HG02943 (cell line): ENCODE measurements around the gene DOCK3.
"Not testable (repeated sequence)": the region's sequence is repeated elsewhere in the genome, so short reads cannot be mapped to it uniquely, and the experiment has no call there.

Experiments
- ATAC-seq: cut with Tn5 transposase; IDR thresholded peaks from one replicate; pipeline ENCODE4 v1.9.1; 2021; ENCODE audit warnings: mild to moderate bottlenecking, low read depth, moderate library complexity; ENCODE audit not compliant: unreplicated experiment

DOCK3 gene

DNA sequence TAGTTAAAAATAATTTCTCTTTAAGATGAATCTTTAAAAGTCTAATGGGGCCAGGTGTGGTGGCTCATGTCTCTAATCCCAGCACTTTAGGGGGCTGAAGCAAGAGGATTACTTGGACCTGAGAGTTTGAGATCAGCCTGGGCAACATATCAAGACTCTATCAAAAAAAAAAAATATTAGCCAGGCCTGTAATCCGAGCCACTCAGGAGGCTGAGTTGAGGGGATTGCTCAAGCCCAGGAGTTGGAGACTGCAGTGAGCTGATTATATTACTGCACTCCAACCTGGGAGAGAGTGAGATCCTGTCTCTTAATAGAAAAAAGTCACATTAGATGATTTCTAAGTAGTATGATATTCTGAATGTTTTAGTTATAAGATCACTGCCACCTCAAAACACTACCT is 388.3 kb downstream of the DOCK3 start:
- no peak for ATAC-seq

GRCh38 chr3:51075221-51075775 is 400.6 kb downstream of the DOCK3 start:
- no peak for ATAC-seq

DNA sequence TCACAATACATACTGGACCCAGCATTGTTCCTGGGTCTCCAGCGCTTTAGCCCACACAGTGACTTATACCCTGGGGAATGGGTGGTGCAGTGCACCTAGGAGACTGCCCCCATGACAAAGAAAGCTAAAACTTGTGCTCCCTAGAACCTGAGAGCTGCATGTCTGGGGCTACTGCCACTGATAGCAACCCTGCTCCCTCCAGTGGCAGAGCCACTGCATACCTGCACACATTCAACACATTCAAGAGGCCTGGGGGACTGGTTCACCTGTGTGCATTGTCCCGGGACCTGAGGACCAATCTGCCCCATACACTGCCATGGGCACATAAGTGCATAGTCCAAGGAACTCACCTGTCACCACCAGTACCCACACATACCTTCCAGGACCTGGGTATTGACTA is 407.6 kb downstream of the DOCK3 start:
- ATAC-seq, result no peak

DNA sequence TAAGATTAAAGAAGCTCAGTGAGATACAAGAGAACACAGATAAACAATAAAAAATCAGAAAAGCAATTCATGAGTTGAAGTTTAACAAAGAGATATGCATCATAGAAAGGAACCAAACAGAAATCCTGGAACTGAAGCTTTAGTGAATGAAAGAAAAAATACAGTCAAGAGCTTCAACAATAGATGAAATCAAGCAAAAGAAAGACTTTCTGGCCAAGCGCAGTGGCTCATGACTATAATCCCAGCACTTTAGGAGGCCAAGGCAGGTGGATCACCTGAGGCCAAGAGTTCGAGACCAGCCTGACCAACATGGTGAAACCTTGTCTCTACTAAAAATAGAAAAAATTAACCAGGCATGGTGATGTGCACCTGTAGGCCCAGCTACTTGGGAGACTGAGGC is 408.8 kb downstream of the DOCK3 start:
- ATAC-seq, result no peak

- ATAC-seq, result not testable (repeated sequence)
Observed at GRCh38 chr3:51092141-51092540, 417.4 kb downstream of the DOCK3 start.

GRCh38 chr3:51094838-51095237 is 420.1 kb downstream of the DOCK3 start:
- not testable (repeated sequence) for ATAC-seq

DNA sequence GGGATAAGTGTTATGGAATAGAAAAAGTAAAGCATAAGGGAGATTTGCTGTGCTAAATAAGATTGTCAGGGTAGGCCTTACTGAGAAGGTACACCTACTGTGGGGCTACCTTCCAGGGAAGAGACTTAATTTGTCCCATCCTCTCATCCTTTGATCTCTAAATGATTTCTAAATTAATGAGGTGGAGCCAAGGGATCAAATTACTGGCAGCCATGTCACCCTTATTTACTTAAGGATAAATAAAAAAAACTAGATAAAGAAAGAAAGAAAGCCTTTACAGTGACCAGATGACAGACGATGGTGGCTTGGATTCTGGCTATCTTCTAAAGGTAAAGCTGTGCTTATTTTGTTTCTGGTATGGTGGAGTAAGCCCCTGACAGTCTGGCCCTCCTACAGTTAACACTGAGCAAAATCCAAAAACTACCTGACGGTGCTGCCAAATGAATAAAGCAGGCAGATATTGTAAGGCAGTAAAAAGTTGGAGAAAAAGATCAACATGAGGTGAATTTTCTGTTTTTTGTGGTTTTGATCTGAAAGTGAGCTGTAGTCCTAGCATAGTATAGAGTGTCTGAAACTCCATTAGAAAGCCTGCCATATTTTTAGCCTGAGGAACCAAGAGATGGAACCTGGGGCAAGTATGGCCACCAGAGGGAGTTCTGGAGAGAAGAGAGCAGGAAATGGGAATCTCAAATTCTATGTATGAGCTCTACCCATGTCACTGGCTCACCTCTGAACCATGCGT is 425.2 kb downstream of the DOCK3 start:
- no peak for ATAC-seq

DNA sequence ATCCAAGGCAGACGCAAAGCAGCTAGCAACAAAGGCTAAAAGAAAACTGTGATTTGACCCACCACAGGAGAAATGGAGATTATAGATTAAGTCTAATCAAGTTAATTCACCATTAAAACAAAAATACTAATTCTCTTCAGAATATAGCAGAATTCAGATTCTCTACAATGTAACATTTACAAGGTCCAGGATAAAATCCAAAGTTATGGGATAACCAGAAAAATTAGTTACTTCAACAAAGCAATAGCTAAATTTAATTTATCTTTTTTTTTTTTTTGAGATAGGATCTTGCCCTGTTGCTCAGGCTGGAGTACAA is 425.8 kb downstream of the DOCK3 start:
- no peak for ATAC-seq

- no peak for ATAC-seq
Observed at GRCh38 chr3:51102396-51102795, 427.7 kb downstream of the DOCK3 start.

DNA sequence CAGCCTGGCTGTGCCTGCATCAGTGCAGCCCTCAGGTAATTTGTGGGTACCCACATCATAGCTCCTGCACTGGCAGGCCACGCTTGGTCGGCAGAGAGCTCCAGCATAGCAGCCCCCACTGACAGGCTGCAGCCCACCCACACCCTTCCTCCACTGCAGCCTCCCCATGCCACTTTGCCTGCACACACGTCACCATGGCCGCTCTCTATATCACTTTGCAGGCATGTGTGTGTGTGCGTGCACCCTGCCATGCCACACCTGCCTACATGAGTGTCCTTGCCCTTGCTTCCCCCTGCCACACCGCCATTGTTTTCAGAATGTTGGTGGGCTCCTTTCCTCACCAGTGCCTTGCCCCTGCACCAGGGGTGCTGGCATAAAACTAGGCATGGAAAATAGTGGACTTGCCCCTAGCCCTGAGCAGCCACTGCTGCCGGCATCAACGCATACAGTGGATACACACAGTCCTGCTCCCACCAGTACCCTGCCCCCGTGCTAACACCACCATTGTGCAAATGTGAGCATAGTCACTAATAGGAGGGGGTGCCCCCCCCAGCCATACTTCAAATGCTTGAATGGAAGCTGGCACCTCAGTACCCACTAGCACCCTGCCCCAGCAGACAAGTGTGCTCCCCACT is 431.6 kb downstream of the DOCK3 start:
- no peak for ATAC-seq

- no peak for ATAC-seq
Observed at GRCh38 chr3:51110586-51110985, 435.9 kb downstream of the DOCK3 start.

- no peak for ATAC-seq
Observed at GRCh38 chr3:51122944-51123343, 448.2 kb downstream of the DOCK3 start.

DNA sequence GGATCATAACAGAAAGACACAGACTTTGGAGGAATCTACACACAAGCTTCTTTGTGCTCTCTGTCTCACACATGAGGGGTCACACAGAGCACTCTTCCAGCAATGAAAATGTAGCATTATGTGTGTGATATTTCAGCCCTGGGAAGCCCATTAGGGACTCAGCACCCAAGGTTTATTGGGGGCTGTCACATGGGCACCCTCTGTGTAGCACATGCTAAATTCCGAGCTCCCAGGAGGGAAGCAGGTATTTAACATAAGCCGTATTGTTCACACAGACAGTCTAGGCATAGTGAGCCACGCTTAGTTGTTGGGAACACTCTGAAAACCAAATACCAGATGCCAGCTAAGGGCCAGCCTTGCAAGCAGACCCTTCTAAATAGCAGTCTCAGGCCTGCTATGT is 448.8 kb downstream of the DOCK3 start:
- ATAC-seq, result no peak

DNA sequence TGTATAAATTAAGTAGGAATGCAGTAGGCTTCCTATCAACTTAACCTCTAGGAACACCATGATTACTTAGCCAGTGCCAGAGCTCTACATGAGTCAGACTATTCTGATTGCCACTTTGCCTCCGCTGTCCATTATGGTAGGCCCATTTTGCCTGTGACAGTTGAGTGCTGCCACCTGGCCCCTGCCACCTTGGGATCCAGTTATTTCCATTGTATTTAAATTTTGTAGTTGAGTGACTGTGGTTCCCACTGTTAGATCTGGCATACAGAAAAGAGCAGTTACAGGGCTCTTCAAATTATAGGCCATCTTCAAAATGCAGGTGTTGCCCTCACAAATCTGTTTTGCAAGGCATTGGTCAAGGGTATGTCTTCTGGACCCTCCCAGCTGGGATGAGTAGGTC is 456.9 kb downstream of the DOCK3 start:
- not testable (repeated sequence) for ATAC-seq

- no peak for ATAC-seq
Observed at GRCh38 chr3:51137715-51138114, 463.0 kb downstream of the DOCK3 start.

DNA sequence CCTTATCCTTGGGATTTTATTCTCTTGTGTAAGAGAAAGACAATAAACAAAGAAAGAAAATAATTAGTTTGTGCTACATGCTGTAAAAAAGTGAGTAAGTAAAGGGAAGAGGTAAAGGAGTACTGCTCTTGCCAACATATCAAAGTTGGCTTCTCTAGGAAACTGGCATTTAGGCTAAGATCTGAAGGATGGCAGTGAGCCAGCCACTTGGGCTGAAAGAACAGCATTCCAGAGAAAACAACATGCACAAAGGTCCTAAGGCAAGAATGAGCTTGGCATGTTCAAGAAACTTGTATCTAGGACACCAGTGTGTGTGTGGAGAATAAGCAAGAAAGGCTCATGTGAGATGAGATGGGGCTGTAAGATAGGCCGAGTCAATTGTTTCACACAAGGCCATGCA is 464.9 kb downstream of the DOCK3 start:
- no peak for ATAC-seq

GRCh38 chr3:51141573-51141972 is 466.8 kb downstream of the DOCK3 start:
- no peak for ATAC-seq

DNA sequence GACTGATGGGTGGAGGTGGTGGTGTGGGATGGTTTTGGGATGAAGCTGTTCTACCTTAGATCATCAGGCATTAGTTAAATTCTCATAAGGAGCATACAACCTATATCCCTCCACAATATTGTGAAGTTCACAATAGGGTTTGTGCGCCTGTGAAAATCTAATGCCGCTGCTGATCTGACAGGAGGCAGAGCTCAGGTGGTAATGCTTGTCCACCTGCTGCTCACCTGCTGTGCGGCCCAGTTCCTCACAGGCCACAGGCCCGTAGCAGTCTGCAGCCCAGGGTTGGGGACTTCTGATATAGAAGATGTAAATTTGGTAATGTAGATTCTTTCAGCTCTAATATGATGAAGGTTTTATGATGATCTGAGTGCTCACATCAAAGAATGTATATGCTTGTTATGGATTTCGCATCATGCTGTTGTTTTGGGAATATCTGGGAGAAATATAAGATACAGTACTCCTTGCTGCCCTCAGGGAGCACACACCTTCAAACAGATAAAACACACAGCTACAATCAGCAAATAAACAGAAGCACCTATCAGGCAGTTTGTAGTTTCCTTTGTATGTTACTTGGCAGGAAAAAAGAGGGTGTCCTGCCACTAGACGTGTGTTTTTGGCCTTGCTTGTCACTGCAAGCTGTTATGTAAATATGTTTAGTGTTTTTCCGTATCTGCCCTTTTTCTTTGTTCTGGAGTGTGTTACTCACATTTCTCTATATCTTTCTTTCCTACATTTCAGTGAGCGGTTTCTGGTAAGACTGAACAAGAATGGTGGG is 471.3 kb downstream of the DOCK3 start:
- no peak for ATAC-seq

DNA sequence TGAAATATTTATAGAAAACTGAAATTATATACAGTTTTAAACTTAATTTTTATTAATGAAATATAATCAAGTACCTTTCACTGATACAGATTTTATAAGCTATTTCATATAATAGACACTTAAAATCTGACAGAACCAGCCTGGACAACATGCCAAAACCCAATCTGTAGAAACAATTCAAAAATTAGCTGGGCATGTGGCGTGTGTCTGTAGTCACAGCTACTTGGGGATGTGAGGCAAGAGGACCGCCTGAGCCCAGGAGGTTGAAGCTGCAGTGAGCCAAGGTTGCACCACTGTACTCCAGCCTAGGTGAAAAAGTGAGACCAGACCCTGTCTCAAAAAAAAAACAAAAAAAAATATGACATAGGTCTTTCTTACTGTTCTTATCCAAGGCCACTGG is 472.1 kb downstream of the DOCK3 start:
- no peak for ATAC-seq

DNA sequence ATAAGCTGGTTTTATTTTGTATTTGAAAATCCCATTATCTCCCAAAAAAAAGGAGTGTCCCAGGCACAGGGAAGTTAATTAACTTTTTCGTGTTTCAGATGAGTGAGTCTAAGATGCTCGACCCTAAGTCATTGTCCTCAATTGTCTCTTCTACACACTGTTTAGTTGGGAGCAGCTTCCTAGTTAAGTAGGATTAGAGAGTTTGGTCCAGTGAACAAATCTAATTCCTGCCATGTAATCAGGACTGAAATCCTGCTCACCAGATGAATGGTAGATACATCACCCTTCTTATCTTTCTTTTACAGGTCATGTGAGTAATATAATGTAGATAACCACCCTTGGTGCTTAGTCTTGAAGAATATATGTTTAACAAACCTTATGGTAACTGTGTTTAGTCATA is 481.4 kb downstream of the DOCK3 start:
- no peak for ATAC-seq

GRCh38 chr3:51163051-51163450 is 488.3 kb downstream of the DOCK3 start:
- ATAC-seq, result no peak
